ENCODE data around the gene TRABD.
A peak's percentile ranks its signal among the peaks of the same experiment; 100 is the strongest.
"Not testable (repeated sequence)": the region's sequence is repeated elsewhere in the genome, so short reads cannot be mapped to it uniquely, and the experiment has no call there.

Gene TRABD

GRCh38 chr22:50165436-50166123 lies 20.1 kb upstream of the TRABD start:
- H3K4me3 Mint-ChIP-seq, result no peak overlapping the region
- no peaks in the 10 kb centered on the region for H3K9me3 Mint-ChIP-seq
- ATAC-seq (replicated peaks), result no peak
- H3K36me3 Mint-ChIP-seq, result no peaks in the 10 kb centered on the region
- DNase-seq, result no peak
- H3K27ac Mint-ChIP-seq, result no peak overlapping the region
- peaks cover 11 to 16% of the 10 kb centered on the region in 2 donors for H3K4me1 Mint-ChIP-seq
- H3K27me3 Mint-ChIP-seq, result peaks cover 41 to 43% of the 10 kb centered on the region in 2 donors

GRCh38 chr22:50167689-50168489 lies 17.8 kb upstream of the TRABD start:
- H3K4me1 Mint-ChIP-seq, result peaks cover 20 to 39% of the 10 kb centered on the region in 2 donors
- no peaks in the 10 kb centered on the region for H3K9me3 Mint-ChIP-seq
- DNase-seq (no peak), ATAC-seq (replicated peaks) (no peak)
- peak overlapping the region; percentile 32 for H3K27ac Mint-ChIP-seq
- peaks cover 27 to 28% of the 10 kb centered on the region in 2 donors for H3K27me3 Mint-ChIP-seq
- no peaks in the 10 kb centered on the region for H3K36me3 Mint-ChIP-seq
- H3K4me3 Mint-ChIP-seq, result peak overlapping the region in 1 of 2 donors; percentile 7

GRCh38 chr22:50168490-50169180 lies 17.1 kb upstream of the TRABD start:
- H3K27ac Mint-ChIP-seq, result peak overlapping the region; percentile 96
- H3K27me3 Mint-ChIP-seq, result peaks cover 26 to 28% of the 10 kb centered on the region in 2 donors

GRCh38 chr22:50169181-50169759 lies 16.4 kb upstream of the TRABD start:
- H3K9me3 Mint-ChIP-seq, result no peaks in the 10 kb centered on the region
- H3K27me3 Mint-ChIP-seq, result peaks cover 24 to 25% of the 10 kb centered on the region in 2 donors
- H3K4me1 Mint-ChIP-seq, result peaks cover 30 to 47% of the 10 kb centered on the region in 2 donors
- peak overlapping the region; percentile 84 to 86 for H3K4me3 Mint-ChIP-seq
- DNase-seq (no peak), ATAC-seq (replicated peaks) (peak in 1 of 2 donors; percentile 3)
- no peaks in the 10 kb centered on the region for H3K36me3 Mint-ChIP-seq
- peak overlapping the region; percentile 96 for H3K27ac Mint-ChIP-seq

More at GRCh38 chr22:50168490-50169180, 17.1 kb upstream of the TRABD start:
- ATAC-seq (replicated peaks); DNase-seq; H3K36me3 Mint-ChIP-seq; H3K9me3 Mint-ChIP-seq: not testable (repeated sequence)
- Mint-ChIP-seq H3K4me3 (peak overlapping the region; percentile 84 to 86), H3K4me1 (peaks cover 27 to 46% of the 10 kb centered on the region in 2 donors)

- Mint-ChIP-seq H3K4me1 (peaks cover 30 to 47% of the 10 kb centered on the region in 2 donors), H3K36me3 (no peaks in the 10 kb centered on the region), H3K27me3 (peaks cover 23% of the 10 kb centered on the region in 2 donors), H3K27ac (peak overlapping the region; percentile 85), H3K9me3 (no peaks in the 10 kb centered on the region), H3K4me3 (peak overlapping the region; percentile 84 to 86)
- peak; percentile 60 for DNase-seq
- peak; percentile 70 to 75 for ATAC-seq (replicated peaks)
These were observed 15.9 kb upstream of the TRABD start for GRCh38 chr22:50169774-50170341.

GRCh38 chr22:50170453-50171318 lies 15.0 kb upstream of the TRABD start, which contains the start of gene PANX2:
Gene PANX2, plus strand, starts transcription at chr22:50170731. Its CDS starts 0 bp downstream, at chr22:50170731.
- H3K36me3 Mint-ChIP-seq, result no peaks in the 10 kb centered on the region
- peak within 1 kb of the TSS; percentile 85 to 87 for H3K4me3 Mint-ChIP-seq
- peak within 1 kb of the TSS; percentile 92 for H3K27ac Mint-ChIP-seq
- ATAC-seq (replicated peaks) (peak in 1 of 2 donors; percentile 8), DNase-seq (no peak)
- H3K9me3 Mint-ChIP-seq, result no peaks in the 10 kb centered on the region
- peaks cover 19 to 23% of the 10 kb centered on the region in 2 donors for H3K27me3 Mint-ChIP-seq
- H3K4me1 Mint-ChIP-seq, result peaks cover 33 to 51% of the 10 kb centered on the region in 2 donors

- Mint-ChIP-seq H3K27ac (peak overlapping the region; percentile 92), H3K36me3 (peaks cover 2 to 4% of the 10 kb centered on the region in 2 donors), H3K4me1 (peaks cover 40 to 58% of the 10 kb centered on the region in 2 donors)
These were observed 14.3 kb upstream of the TRABD start for GRCh38 chr22:50171319-50171964.

GRCh38 chr22:50171965-50172421 lies 13.7 kb upstream of the TRABD start:
- Mint-ChIP-seq H3K36me3 (peaks cover 7 to 8% of the 10 kb centered on the region in 2 donors), H3K4me1 (peaks cover 41 to 64% of the 10 kb centered on the region in 2 donors), H3K27ac (peak overlapping the region; percentile 69), H3K4me3 (peak overlapping the region; percentile 25 to 64), H3K27me3 (peaks cover 19 to 23% of the 10 kb centered on the region in 2 donors), H3K9me3 (no peaks in the 10 kb centered on the region)
- no peak for DNase-seq
- ATAC-seq (replicated peaks), result no peak

More at GRCh38 chr22:50171319-50171964, 14.3 kb upstream of the TRABD start:
- Mint-ChIP-seq H3K9me3 (no peaks in the 10 kb centered on the region), H3K4me3 (peak overlapping the region; percentile 85 to 87), H3K27me3 (peaks cover 19 to 23% of the 10 kb centered on the region in 2 donors)
- DNase-seq (no peak), ATAC-seq (replicated peaks) (no peak)

GRCh38 chr22:50173311-50173982 lies 12.3 kb upstream of the TRABD start:
- H3K9me3 Mint-ChIP-seq, result no peaks in the 10 kb centered on the region
- ATAC-seq (replicated peaks) (peak; percentile 69 to 76), DNase-seq (no peak)
- H3K36me3 Mint-ChIP-seq, result peaks cover 15% of the 10 kb centered on the region in 2 donors
- H3K27ac Mint-ChIP-seq, result peak overlapping the region; percentile 71
- peak overlapping the region in 1 of 2 donors; percentile 64 for H3K4me3 Mint-ChIP-seq
- peaks cover 41 to 71% of the 10 kb centered on the region in 2 donors for H3K4me1 Mint-ChIP-seq
- H3K27me3 Mint-ChIP-seq, result peaks cover 9 to 13% of the 10 kb centered on the region in 2 donors

- Mint-ChIP-seq H3K4me3 (peak overlapping the region in 1 of 2 donors; percentile 25), H3K9me3 (no peaks in the 10 kb centered on the region), H3K27ac (no peak overlapping the region), H3K27me3 (peaks cover 4 to 8% of the 10 kb centered on the region in 2 donors), H3K4me1 (peaks cover 37 to 65% of the 10 kb centered on the region in 2 donors), H3K36me3 (peaks cover 15 to 18% of the 10 kb centered on the region in 2 donors)
- DNase-seq, result no peak
- no peak for ATAC-seq (replicated peaks)
These were observed 11.7 kb upstream of the TRABD start for GRCh38 chr22:50173983-50174355.

GRCh38 chr22:50174382-50175190 lies 11.1 kb upstream of the TRABD start:
- Mint-ChIP-seq H3K36me3 (peaks cover 21 to 24% of the 10 kb centered on the region in 2 donors), H3K27ac (no peak overlapping the region), H3K9me3 (no peaks in the 10 kb centered on the region), H3K4me1 (peaks cover 34 to 62% of the 10 kb centered on the region in 2 donors), H3K27me3 (peaks cover 3 to 5% of the 10 kb centered on the region in 2 donors), H3K4me3 (no peak overlapping the region)
- DNase-seq (no peak), ATAC-seq (replicated peaks) (no peak)
